HepG2 (cell line): ENCODE results near the gene EFNA2. TPM values are rescaled to one million over a fixed set of nuclear protein-coding genes. Genes with fewer than 3 reads are reported as not detected.

Experiments used
- AKAP8 ChIP-seq: sonication (generic); formaldehyde crosslinking; IDR thresholded peaks from 2 replicates; pipeline ENCODE4 v1.5.1; 2020; ENCODE audit warnings: mild to moderate bottlenecking, missing genetic modification reagents
- CERS6 ChIP-seq: sonication (generic); formaldehyde crosslinking; IDR thresholded peaks from 2 replicates; pipeline ENCODE4 v1.5.0; 2020; ENCODE audit warnings: missing genetic modification reagents
- DDIT3 ChIP-seq: sonication (generic); formaldehyde crosslinking; IDR thresholded peaks from 2 replicates; pipeline ENCODE4 v1.4.0; 2020; ENCODE audit warnings: mild to moderate bottlenecking, missing genetic modification reagents
- FOXP1 ChIP-seq, 2 experiments: fragments of 450-650 bp in 1 of 2; IDR thresholded peaks; 2 replicates each; pipeline ENCODE4 v1.6.1; 2017 to 2018; ENCODE audit warnings: antibody characterized with exemption in 1 of 2
- GATA4 ChIP-seq: sonication (generic); IDR thresholded peaks from 2 replicates; pipeline ENCODE4 v1.6.1; 2016; ENCODE audit warnings: antibody characterized with exemption, low read depth, borderline replicate concordance
- GLMP ChIP-seq: sonication (generic); formaldehyde crosslinking; IDR thresholded peaks from 2 replicates; pipeline ENCODE4 v1.9.0; 2021; ENCODE audit warnings: missing genetic modification reagents, mild to moderate bottlenecking, borderline replicate concordance
- KDM5B ChIP-seq: sonication (generic); formaldehyde crosslinking; IDR thresholded peaks from 2 replicates; pipeline ENCODE4 v1.4.0; 2020; ENCODE audit warnings: missing genetic modification reagents, mild to moderate bottlenecking, borderline replicate concordance
- KMT2B ChIP-seq: IDR thresholded peaks from 2 replicates; pipeline ENCODE4 v1.6.1; 2016; ENCODE audit warnings: missing genetic modification reagents, missing compliant biosample characterization
- MTA3 ChIP-seq: sonication (generic); formaldehyde crosslinking; IDR thresholded peaks from 2 replicates; pipeline ENCODE4 v1.4.0; 2020; ENCODE audit warnings: missing genetic modification reagents
- POLR2G ChIP-seq: fragments of 200-400 bp; formaldehyde crosslinking; IDR thresholded peaks from 2 replicates; pipeline ENCODE4 v1.6.1; 2018; ENCODE audit warnings: mild to moderate bottlenecking, low read depth, low read length, moderate library complexity
- TFE3 ChIP-seq: IDR thresholded peaks from 2 replicates; pipeline ENCODE4 v1.6.1; 2016
- THRA ChIP-seq: sonication (generic); formaldehyde crosslinking; IDR thresholded peaks from 2 replicates; pipeline ENCODE4 v1.4.0; 2020; ENCODE audit warnings: missing genetic modification reagents, borderline replicate concordance
- UBTF ChIP-seq: sonication (generic); formaldehyde crosslinking; IDR thresholded peaks from 2 replicates; pipeline ENCODE4 v1.4.0; 2020; ENCODE audit warnings: mild to moderate bottlenecking, missing genetic modification reagents
- ZNF20 ChIP-seq: sonication (generic); formaldehyde crosslinking; IDR thresholded peaks from 2 replicates; pipeline ENCODE4 v1.4.0; 2020; ENCODE audit warnings: mild to moderate bottlenecking, moderate library complexity, missing genetic modification reagents
- ZNF281 ChIP-seq: sonication (generic); formaldehyde crosslinking; IDR thresholded peaks from 2 replicates; pipeline ENCODE4 v1.4.0; 2020; ENCODE audit warnings: missing genetic modification reagents, borderline replicate concordance
- ZNF343 ChIP-seq: sonication (generic); formaldehyde crosslinking; IDR thresholded peaks from 2 replicates; pipeline ENCODE4 v1.4.0; 2020; ENCODE audit warnings: mild to moderate bottlenecking, missing genetic modification reagents
- ZNF468 ChIP-seq: sonication (generic); formaldehyde crosslinking; IDR thresholded peaks from 2 replicates; pipeline ENCODE4 v1.8.0; 2022; ENCODE audit warnings: mild to moderate bottlenecking, moderate library complexity, missing genetic modification reagents
- polyA plus RNA-seq, 8 experiments: library from polyadenylated mRNA; depleted of rRNA in 3 of 8; stranded (reverse) in 7 of 8; unstranded in 1 of 8; fragments of >200 nt; fragmentation: Illumina TruSeq in 4 of 8; extraction: Trizol in 4 of 8; gene quantifications; 2 replicates each; pipeline versions ENCODE4 v1.2.1 to v1.2.3, GENCODE V29; 2011 to 2016; ENCODE audit warnings: low read depth in 4 of 8, missing spikeins in 1 of 8, mixed read lengths in 1 of 8; ENCODE audit not compliant: insufficient read depth in 1 of 8
- total RNA-seq, 5 experiments: library from RNA; depleted of rRNA; stranded (reverse); fragments of >200 nt; fragmentation: Illumina TruSeq; extraction: Trizol; gene quantifications; 2 replicates each; pipeline ENCODE4 v1.2.3, GENCODE V29; 2016; ENCODE audit warnings: low read depth in 1 of 5

EFNA2 gene
- total and polyA plus RNA-seq, 2 of the 13 experiments (the other 11 are each of a cell fraction or from before 2014, with no cell fraction given): 6.0 to 9.9 TPM

- TF ChIP-seq AKAP8: peak; percentile 93
- 0 out of 2 replicates have a peak, but pooled peaks have one; percentile 29 for TF ChIP-seq KMT2B
- peak; percentile 81; the same call in 1 of the 2 replicates for TF ChIP-seq ZNF343 (CRISPR knock-in tag)
- TF ChIP-seq KDM5B: no peak; the same call in 1 of the 2 replicates
- TF ChIP-seq UBTF (CRISPR knock-in tag): peak; percentile 89
- no peak for TF ChIP-seq ZNF468 (CRISPR knock-in tag)
- no peak for TF ChIP-seq ZNF20 (CRISPR knock-in tag)
- TF ChIP-seq GATA4: peak; percentile 16; the same call in 1 of the 2 replicates
- no peak for TF ChIP-seq FOXP1 (IDR thresholded peaks at IDR 0.05)
- peak; percentile 69 for TF ChIP-seq FOXP1 (CRISPR knock-in tag; IDR thresholded peaks at IDR 0.05)
- TF ChIP-seq THRA (CRISPR knock-in tag): peak; percentile 97
- TF ChIP-seq DDIT3 (CRISPR knock-in tag): no peak
- TF ChIP-seq ZNF281 (CRISPR knock-in tag): peak; percentile 84; the same call in 1 of the 2 replicates
- no peak for TF ChIP-seq GLMP
- no peak for TF ChIP-seq MTA3 (CRISPR knock-in tag)
- no peak for TF ChIP-seq CERS6 (CRISPR knock-in tag)
- TF ChIP-seq POLR2G: no peak; the same call in none of the 2 replicates
- TF ChIP-seq TFE3 (CRISPR knock-in tag): peak; percentile 40; the same call in 1 of the 2 replicates
Observed at GRCh38 chr19:1244693-1245451, 40.8 kb upstream of the EFNA2 start (continued).
